Panc1 (cell line): Measurements from ENCODE around the gene LRGUK.

Experiments used
- SIN3A ChIP-seq: IDR thresholded peaks from 2 replicates; pipeline ENCODE4 v1.6.1; 2012; ENCODE audit warnings: low read depth, mild to moderate bottlenecking, low read length, moderate library complexity, borderline replicate concordance; ENCODE audit not compliant: insufficient read depth
- TCF7L2 ChIP-seq: IDR thresholded peaks from 2 replicates; pipeline ENCODE4 v1.6.1; 2011; ENCODE audit warnings: mild to moderate bottlenecking, low read depth, low read length, inconsistent platforms
- TF ChIP-seq, protein P1 (sequence below): fragments of 450-650 bp; IDR thresholded peaks from 2 replicates; pipeline ENCODE4 v1.5.1; 2017; ENCODE audit warnings: mild to moderate bottlenecking
- TF ChIP-seq, protein P2 (sequence below), 2 experiments: IDR thresholded peaks; 2 replicates each; pipeline ENCODE4 v1.6.1; 2011 to 2012; ENCODE audit warnings: low read depth in 2 of 2, control low read depth in 1 of 2, low read length in 1 of 2, mild to moderate bottlenecking in 1 of 2, moderate library complexity in 1 of 2; ENCODE audit not compliant: insufficient read depth in 1 of 2

DNA sequence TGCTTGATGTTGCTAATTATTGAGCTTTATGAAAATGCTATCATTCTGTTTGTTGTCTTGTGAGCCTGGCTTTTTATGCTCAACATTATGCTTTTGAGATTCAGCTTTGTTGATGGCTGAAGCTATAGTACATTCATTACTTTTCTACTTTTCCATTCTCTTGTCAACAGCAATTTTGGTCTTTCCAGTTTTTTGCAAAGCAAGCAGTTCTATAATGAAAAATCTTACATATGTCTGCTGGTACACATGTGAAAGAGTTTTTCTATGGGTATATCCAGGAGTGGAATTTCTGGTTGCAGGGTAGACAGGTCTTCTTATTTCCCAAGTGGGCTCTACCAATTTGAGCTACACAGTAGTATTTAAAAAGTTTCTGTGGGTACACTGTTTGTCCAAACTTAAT lies 152.8 kb downstream of the LRGUK start:
- TF ChIP-seq, protein P1, sequence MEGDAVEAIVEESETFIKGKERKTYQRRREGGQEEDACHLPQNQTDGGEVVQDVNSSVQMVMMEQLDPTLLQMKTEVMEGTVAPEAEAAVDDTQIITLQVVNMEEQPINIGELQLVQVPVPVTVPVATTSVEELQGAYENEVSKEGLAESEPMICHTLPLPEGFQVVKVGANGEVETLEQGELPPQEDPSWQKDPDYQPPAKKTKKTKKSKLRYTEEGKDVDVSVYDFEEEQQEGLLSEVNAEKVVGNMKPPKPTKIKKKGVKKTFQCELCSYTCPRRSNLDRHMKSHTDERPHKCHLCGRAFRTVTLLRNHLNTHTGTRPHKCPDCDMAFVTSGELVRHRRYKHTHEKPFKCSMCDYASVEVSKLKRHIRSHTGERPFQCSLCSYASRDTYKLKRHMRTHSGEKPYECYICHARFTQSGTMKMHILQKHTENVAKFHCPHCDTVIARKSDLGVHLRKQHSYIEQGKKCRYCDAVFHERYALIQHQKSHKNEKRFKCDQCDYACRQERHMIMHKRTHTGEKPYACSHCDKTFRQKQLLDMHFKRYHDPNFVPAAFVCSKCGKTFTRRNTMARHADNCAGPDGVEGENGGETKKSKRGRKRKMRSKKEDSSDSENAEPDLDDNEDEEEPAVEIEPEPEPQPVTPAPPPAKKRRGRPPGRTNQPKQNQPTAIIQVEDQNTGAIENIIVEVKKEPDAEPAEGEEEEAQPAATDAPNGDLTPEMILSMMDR, result no peak
- TF ChIP-seq, protein P2, sequence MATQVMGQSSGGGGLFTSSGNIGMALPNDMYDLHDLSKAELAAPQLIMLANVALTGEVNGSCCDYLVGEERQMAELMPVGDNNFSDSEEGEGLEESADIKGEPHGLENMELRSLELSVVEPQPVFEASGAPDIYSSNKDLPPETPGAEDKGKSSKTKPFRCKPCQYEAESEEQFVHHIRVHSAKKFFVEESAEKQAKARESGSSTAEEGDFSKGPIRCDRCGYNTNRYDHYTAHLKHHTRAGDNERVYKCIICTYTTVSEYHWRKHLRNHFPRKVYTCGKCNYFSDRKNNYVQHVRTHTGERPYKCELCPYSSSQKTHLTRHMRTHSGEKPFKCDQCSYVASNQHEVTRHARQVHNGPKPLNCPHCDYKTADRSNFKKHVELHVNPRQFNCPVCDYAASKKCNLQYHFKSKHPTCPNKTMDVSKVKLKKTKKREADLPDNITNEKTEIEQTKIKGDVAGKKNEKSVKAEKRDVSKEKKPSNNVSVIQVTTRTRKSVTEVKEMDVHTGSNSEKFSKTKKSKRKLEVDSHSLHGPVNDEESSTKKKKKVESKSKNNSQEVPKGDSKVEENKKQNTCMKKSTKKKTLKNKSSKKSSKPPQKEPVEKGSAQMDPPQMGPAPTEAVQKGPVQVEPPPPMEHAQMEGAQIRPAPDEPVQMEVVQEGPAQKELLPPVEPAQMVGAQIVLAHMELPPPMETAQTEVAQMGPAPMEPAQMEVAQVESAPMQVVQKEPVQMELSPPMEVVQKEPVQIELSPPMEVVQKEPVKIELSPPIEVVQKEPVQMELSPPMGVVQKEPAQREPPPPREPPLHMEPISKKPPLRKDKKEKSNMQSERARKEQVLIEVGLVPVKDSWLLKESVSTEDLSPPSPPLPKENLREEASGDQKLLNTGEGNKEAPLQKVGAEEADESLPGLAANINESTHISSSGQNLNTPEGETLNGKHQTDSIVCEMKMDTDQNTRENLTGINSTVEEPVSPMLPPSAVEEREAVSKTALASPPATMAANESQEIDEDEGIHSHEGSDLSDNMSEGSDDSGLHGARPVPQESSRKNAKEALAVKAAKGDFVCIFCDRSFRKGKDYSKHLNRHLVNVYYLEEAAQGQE (IDR thresholded peaks at IDR 0.05; ENCODE audit: insufficient read depth in 1 of 2, low read depth in 2 of 2, low read length in 1 of 2), result no peak
- no peak for TF ChIP-seq TCF7L2
- no peak for TF ChIP-seq SIN3A
